ENCODE measurements around the gene LIN52. TPM values are rescaled to one million over a fixed set of nuclear protein-coding genes. Genes with fewer than 3 reads are reported as not detected.

LIN52 gene
- total RNA-seq, 1 experiment from 2014 or later: 11.0 TPM

- H3K4ac ChIP-seq (ENCODE audit: low read depth, low read length): no peak overlapping the region
- no peak overlapping the region for H3K23ac ChIP-seq (ENCODE audit: insufficient read length, low read depth, low read length)
- H3K56ac ChIP-seq (ENCODE audit: insufficient read length, low read depth, low read length): no peak overlapping the region
- H3K9ac ChIP-seq (ENCODE audit: extremely low read depth, insufficient read length, low read length): no peak overlapping the region
- no peak for TF ChIP-seq CTCF (conservative IDR thresholded peaks at IDR 0.05)
- H2AFZ ChIP-seq (ENCODE audit: low read length): no peak overlapping the region
- H3K27me3 ChIP-seq (ENCODE audit: insufficient read depth, low read length): no peaks in the 10 kb centered on the region
- H2BK15ac ChIP-seq (ENCODE audit: low read depth, low read length): no peak overlapping the region
- Mint-ChIP-seq H3K4me3 (no peak overlapping the region), H3K27me3 (ENCODE audit: low read depth) (no peaks in the 10 kb centered on the region), H3K9me3 (no peaks in the 10 kb centered on the region), H3K36me3 (ENCODE audit: insufficient read depth in 1 of 3, low read depth in 3 of 3) (peaks cover 2 to 13% (median 8%) of the 10 kb centered on the region in 3 experiments; a peak in 5 of 7 replicates), H3K4me1 (no peaks in the 10 kb centered on the region; a peak in 1 of 4 replicates), H3K27ac (no peak overlapping the region)
- no peak overlapping the region for H2BK120ac ChIP-seq (ENCODE audit: low read depth, low read length, poor library complexity, severe bottlenecking)
- no peaks in the 10 kb centered on the region for H3K79me2 ChIP-seq (ENCODE audit: insufficient read depth, low read length)
- H2BK5ac ChIP-seq (ENCODE audit: insufficient read length, low read length): no peak overlapping the region
- no peak overlapping the region for H4K91ac ChIP-seq (ENCODE audit: insufficient read length, low read depth, low read length)
- no peak overlapping the region for H2BK20ac ChIP-seq (ENCODE audit: low read depth, low read length, poor library complexity, severe bottlenecking)
- no peak overlapping the region for H2BK12ac ChIP-seq (ENCODE audit: insufficient read length, low read depth, low read length)
- DNase-seq: no peak
- WGBS (ENCODE audit: extremely low coverage, insufficient read length, low lambda C conversion rate): no CpG with 5 or more reads among the region's 7 CpGs
- no peaks in the 10 kb centered on the region for H3K23me2 ChIP-seq (ENCODE audit: insufficient read length, low read depth, low read length, poor library complexity, severe bottlenecking)
- H4K20me1 ChIP-seq (ENCODE audit: control insufficient read depth, insufficient read depth, insufficient read length): no peaks in the 10 kb centered on the region
- H3K27ac ChIP-seq (ENCODE audit: insufficient read length, low read depth, low read length): no peak overlapping the region
- no peak overlapping the region for H3T11ph ChIP-seq (ENCODE audit: low read length)
- H3K9me3 ChIP-seq (ENCODE audit: control insufficient read depth, low read depth, low read length): no peaks in the 10 kb centered on the region
- H3K4me1 ChIP-seq (ENCODE audit: insufficient read depth, low read length): no peaks in the 10 kb centered on the region
- no peak overlapping the region for H3K18ac ChIP-seq (ENCODE audit: insufficient read length, low read depth, low read length)
- H3K4me2 ChIP-seq (ENCODE audit: insufficient read depth, insufficient read length, low read length): no peak overlapping the region
- no peak overlapping the region for H2AK5ac ChIP-seq (ENCODE audit: insufficient read length, low read length)
- no peaks in the 10 kb centered on the region for H3K79me1 ChIP-seq (ENCODE audit: insufficient read depth, low read depth, low read length, poor library complexity, severe bottlenecking)
- no peak overlapping the region for H4K5ac ChIP-seq (ENCODE audit: insufficient read length, low read depth, low read length)
- no peak overlapping the region for H4K8ac ChIP-seq (replicated peaks; ENCODE audit: insufficient read length, low read depth, low read length)
- H3K14ac ChIP-seq (ENCODE audit: insufficient read depth, low read length): no peak overlapping the region
These were observed 110.9 kb downstream of the LIN52 start for GRCh38 chr14:74195623-74196022.

Measured in H9 (cell line).